Measurements from ENCODE around the gene LMNB1. TPM values are rescaled to one million over a fixed set of nuclear protein-coding genes. Genes with fewer than 3 reads are reported as not detected.

LMNB1 gene
- total and polyA plus RNA-seq, 2 of the 13 experiments (the other 11 are each of a cell fraction or from before 2014, with no cell fraction given), result 12.5 to 159 TPM

DNA sequence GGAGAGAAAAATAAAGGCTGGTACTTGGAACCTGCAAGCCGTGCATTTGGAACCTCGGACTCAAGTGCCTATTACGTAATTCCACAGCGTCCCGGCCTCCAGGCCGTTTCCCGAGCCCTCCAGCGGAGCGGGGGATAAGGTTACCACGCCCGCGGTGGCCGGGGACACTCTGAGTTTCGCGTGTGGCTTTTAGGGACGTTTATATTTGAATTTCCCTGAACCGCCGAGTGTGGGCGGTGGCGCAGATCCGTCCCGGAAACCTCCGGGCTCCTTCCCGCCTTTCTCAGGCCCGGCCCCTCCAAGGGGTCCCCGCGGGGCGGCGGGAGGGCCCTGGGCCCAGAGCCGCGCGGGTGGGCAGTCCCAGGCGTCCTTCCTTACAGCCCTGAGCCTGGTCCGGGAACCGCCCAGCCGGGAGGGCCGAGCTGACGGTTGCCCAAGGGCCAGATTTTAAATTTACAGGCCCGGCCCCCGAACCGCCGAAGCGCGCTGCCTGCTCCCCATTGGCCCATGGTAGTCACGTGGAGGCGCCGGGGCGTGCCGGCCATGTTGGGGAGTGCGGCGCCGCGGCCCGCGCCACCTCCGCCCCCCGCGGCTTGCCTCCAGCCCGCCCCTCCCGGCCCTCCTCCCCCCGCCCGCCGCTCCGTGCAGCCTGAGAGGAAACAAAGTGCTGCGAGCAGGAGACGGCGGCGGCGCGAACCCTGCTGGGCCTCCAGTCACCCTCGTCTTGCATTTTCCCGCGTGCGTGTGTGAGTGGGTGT is at the start of gene LMNB1 (continued):
- TF ChIP-seq ZNF33A (CRISPR knock-in tag; IDR thresholded peaks at IDR 0.05; ENCODE audit: borderline replicate concordance) (0 out of 2 replicates have a peak, but pooled peaks have one; percentile 34), ADNP (CRISPR knock-in tag; IDR thresholded peaks at IDR 0.05) (0 out of 2 replicates have a peak, but pooled peaks have one; percentile 18), SNAI1 (CRISPR knock-in tag; IDR thresholded peaks at IDR 0.05; ENCODE audit: borderline replicate concordance) (peak; percentile 90), MAFG (CRISPR knock-in tag; IDR thresholded peaks at IDR 0.05) (no peak), ZBTB7B (CRISPR knock-in tag; IDR thresholded peaks at IDR 0.05) (peak; percentile 89), PAWR (CRISPR knock-in tag; IDR thresholded peaks at IDR 0.05; ENCODE audit: borderline replicate concordance) (no peak), ZIK1 (CRISPR knock-in tag; IDR thresholded peaks at IDR 0.05; ENCODE audit: borderline replicate concordance, low read depth) (no peak), ELF4 (CRISPR knock-in tag; IDR thresholded peaks at IDR 0.05; ENCODE audit: borderline replicate concordance) (0 out of 2 replicates have a peak, but pooled peaks have one; percentile 29), ELF3 (CRISPR knock-in tag; IDR thresholded peaks at IDR 0.05) (peak; percentile 58; the same call in 1 of the 2 replicates), ATRX (CRISPR knock-in tag; IDR thresholded peaks at IDR 0.05; ENCODE audit: borderline replicate concordance) (no peak), HCFC1 (IDR thresholded peaks at IDR 0.05; ENCODE audit: low read depth, low read length) (no peak), HMG20B (CRISPR knock-in tag; conservative IDR thresholded peaks at IDR 0.05) (0 out of 2 replicates have a peak, but pooled peaks have one; percentile 39), ZNF121 (CRISPR knock-in tag; IDR thresholded peaks at IDR 0.05) (no peak)
- TF ChIP-seq, protein P1, sequence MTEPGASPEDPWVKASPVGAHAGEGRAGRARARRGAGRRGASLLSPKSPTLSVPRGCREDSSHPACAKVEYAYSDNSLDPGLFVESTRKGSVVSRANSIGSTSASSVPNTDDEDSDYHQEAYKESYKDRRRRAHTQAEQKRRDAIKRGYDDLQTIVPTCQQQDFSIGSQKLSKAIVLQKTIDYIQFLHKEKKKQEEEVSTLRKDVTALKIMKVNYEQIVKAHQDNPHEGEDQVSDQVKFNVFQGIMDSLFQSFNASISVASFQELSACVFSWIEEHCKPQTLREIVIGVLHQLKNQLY (CRISPR knock-in tag; IDR thresholded peaks at IDR 0.05), result no peak
- TF ChIP-seq, protein P2, sequence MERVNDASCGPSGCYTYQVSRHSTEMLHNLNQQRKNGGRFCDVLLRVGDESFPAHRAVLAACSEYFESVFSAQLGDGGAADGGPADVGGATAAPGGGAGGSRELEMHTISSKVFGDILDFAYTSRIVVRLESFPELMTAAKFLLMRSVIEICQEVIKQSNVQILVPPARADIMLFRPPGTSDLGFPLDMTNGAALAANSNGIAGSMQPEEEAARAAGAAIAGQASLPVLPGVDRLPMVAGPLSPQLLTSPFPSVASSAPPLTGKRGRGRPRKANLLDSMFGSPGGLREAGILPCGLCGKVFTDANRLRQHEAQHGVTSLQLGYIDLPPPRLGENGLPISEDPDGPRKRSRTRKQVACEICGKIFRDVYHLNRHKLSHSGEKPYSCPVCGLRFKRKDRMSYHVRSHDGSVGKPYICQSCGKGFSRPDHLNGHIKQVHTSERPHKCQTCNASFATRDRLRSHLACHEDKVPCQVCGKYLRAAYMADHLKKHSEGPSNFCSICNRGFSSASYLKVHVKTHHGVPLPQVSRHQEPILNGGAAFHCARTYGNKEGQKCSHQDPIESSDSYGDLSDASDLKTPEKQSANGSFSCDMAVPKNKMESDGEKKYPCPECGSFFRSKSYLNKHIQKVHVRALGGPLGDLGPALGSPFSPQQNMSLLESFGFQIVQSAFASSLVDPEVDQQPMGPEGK (CRISPR knock-in tag; IDR thresholded peaks at IDR 0.05), result peak; percentile 34
- TF ChIP-seq, protein P3, sequence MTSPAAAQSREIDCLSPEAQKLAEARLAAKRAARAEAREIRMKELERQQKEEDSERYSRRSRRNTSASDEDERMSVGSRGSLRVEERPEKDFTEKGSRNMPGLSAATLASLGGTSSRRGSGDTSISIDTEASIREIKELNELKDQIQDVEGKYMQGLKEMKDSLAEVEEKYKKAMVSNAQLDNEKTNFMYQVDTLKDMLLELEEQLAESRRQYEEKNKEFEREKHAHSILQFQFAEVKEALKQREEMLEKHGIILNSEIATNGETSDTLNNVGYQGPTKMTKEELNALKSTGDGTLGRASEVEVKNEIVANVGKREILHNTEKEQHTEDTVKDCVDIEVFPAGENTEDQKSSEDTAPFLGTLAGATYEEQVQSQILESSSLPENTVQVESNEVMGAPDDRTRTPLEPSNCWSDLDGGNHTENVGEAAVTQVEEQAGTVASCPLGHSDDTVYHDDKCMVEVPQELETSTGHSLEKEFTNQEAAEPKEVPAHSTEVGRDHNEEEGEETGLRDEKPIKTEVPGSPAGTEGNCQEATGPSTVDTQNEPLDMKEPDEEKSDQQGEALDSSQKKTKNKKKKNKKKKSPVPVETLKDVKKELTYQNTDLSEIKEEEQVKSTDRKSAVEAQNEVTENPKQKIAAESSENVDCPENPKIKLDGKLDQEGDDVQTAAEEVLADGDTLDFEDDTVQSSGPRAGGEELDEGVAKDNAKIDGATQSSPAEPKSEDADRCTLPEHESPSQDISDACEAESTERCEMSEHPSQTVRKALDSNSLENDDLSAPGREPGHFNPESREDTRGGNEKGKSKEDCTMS (CRISPR knock-in tag; conservative IDR thresholded peaks at IDR 0.05), result no peak
- TF ChIP-seq, protein P4, sequence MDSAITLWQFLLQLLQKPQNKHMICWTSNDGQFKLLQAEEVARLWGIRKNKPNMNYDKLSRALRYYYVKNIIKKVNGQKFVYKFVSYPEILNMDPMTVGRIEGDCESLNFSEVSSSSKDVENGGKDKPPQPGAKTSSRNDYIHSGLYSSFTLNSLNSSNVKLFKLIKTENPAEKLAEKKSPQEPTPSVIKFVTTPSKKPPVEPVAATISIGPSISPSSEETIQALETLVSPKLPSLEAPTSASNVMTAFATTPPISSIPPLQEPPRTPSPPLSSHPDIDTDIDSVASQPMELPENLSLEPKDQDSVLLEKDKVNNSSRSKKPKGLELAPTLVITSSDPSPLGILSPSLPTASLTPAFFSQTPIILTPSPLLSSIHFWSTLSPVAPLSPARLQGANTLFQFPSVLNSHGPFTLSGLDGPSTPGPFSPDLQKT (CRISPR knock-in tag; IDR thresholded peaks at IDR 0.05; ENCODE audit: borderline replicate concordance), result no peak
- TF ChIP-seq, protein P5, sequence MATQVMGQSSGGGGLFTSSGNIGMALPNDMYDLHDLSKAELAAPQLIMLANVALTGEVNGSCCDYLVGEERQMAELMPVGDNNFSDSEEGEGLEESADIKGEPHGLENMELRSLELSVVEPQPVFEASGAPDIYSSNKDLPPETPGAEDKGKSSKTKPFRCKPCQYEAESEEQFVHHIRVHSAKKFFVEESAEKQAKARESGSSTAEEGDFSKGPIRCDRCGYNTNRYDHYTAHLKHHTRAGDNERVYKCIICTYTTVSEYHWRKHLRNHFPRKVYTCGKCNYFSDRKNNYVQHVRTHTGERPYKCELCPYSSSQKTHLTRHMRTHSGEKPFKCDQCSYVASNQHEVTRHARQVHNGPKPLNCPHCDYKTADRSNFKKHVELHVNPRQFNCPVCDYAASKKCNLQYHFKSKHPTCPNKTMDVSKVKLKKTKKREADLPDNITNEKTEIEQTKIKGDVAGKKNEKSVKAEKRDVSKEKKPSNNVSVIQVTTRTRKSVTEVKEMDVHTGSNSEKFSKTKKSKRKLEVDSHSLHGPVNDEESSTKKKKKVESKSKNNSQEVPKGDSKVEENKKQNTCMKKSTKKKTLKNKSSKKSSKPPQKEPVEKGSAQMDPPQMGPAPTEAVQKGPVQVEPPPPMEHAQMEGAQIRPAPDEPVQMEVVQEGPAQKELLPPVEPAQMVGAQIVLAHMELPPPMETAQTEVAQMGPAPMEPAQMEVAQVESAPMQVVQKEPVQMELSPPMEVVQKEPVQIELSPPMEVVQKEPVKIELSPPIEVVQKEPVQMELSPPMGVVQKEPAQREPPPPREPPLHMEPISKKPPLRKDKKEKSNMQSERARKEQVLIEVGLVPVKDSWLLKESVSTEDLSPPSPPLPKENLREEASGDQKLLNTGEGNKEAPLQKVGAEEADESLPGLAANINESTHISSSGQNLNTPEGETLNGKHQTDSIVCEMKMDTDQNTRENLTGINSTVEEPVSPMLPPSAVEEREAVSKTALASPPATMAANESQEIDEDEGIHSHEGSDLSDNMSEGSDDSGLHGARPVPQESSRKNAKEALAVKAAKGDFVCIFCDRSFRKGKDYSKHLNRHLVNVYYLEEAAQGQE (IDR thresholded peaks at IDR 0.05; ENCODE audit: borderline replicate concordance in 1 of 2, low read depth in 1 of 2, low read length in 2 of 2), result no peak; a peak in 2 of 4 replicates
